GM21447 (cell line): ENCODE data around the gene AHRR.
"Not testable (repeated sequence)": the region's sequence is repeated elsewhere in the genome, so short reads cannot be mapped to it uniquely, and the experiment has no call there.

Experiments used
- ATAC-seq: cut with Tn5 transposase; IDR thresholded peaks from one replicate; pipeline ENCODE4 v1.9.1; 2021; ENCODE audit not compliant: unreplicated experiment

AHRR gene

GRCh38 chr5:321230-321725 lies at the start of gene AHRR:
AHRR (plus strand) TSS chr5:321714; CDS start chr5:343903, 22,189 bp downstream.
- ATAC-seq: peak; percentile 42

GRCh38 chr5:271828-272167 lies 49.7 kb upstream of the AHRR start:
- not testable (repeated sequence) for ATAC-seq

- ATAC-seq: not testable (repeated sequence)
Measured at GRCh38 chr5:273091-273490, 48.4 kb upstream of the AHRR start.

GRCh38 chr5:273491-273890 lies 48.0 kb upstream of the AHRR start:
- not testable (repeated sequence) for ATAC-seq

- ATAC-seq: not testable (repeated sequence)
Measured at GRCh38 chr5:274346-274745, 47.2 kb upstream of the AHRR start.

GRCh38 chr5:278646-279045 lies 42.9 kb upstream of the AHRR start:
- no peak for ATAC-seq

GRCh38 chr5:279051-279665 lies 42.4 kb upstream of the AHRR start:
- not testable (repeated sequence) for ATAC-seq

- no peak for ATAC-seq
Measured at GRCh38 chr5:285991-286557, 35.4 kb upstream of the AHRR start.

GRCh38 chr5:290200-290599 lies 31.3 kb upstream of the AHRR start:
- ATAC-seq: not testable (repeated sequence)

GRCh38 chr5:291345-291744 lies 30.2 kb upstream of the AHRR start:
- not testable (repeated sequence) for ATAC-seq

- not testable (repeated sequence) for ATAC-seq
Measured at GRCh38 chr5:294788-295187, 26.7 kb upstream of the AHRR start.

- not testable (repeated sequence) for ATAC-seq
Measured at GRCh38 chr5:296207-296606, 25.3 kb upstream of the AHRR start.

GRCh38 chr5:296954-297353 lies 24.6 kb upstream of the AHRR start:
- ATAC-seq: not testable (repeated sequence)

GRCh38 chr5:297448-297847 lies 24.1 kb upstream of the AHRR start:
- ATAC-seq: not testable (repeated sequence)

GRCh38 chr5:297991-298736 lies 23.4 kb upstream of the AHRR start:
- ATAC-seq: not testable (repeated sequence)

GRCh38 chr5:298737-299125 lies 22.8 kb upstream of the AHRR start:
- no peak for ATAC-seq

- ATAC-seq: not testable (repeated sequence)
Measured at GRCh38 chr5:299921-300320, 21.6 kb upstream of the AHRR start.

- ATAC-seq: not testable (repeated sequence)
Measured at GRCh38 chr5:300691-301435, 20.7 kb upstream of the AHRR start.

GRCh38 chr5:302416-302815 lies 19.1 kb upstream of the AHRR start:
- ATAC-seq: not testable (repeated sequence)

- ATAC-seq: no peak
Measured at GRCh38 chr5:302966-303365, 18.5 kb upstream of the AHRR start.

- ATAC-seq: not testable (repeated sequence)
Measured at GRCh38 chr5:303741-304140, 17.8 kb upstream of the AHRR start.
